GM19468 (cell line): ENCODE measurements around the gene PDLIM5.
"Not testable (repeated sequence)": the region's sequence is repeated elsewhere in the genome, so short reads cannot be mapped to it uniquely, and the experiment has no call there.

Experiments
- ATAC-seq: cut with Tn5 transposase; IDR thresholded peaks from one replicate; pipeline ENCODE4 v1.9.1; 2021; ENCODE audit warnings: mild to moderate bottlenecking, moderate library complexity, moderate number of reproducible peaks; ENCODE audit not compliant: unreplicated experiment; ENCODE audit errors: extremely low read depth

The PDLIM5 gene

DNA sequence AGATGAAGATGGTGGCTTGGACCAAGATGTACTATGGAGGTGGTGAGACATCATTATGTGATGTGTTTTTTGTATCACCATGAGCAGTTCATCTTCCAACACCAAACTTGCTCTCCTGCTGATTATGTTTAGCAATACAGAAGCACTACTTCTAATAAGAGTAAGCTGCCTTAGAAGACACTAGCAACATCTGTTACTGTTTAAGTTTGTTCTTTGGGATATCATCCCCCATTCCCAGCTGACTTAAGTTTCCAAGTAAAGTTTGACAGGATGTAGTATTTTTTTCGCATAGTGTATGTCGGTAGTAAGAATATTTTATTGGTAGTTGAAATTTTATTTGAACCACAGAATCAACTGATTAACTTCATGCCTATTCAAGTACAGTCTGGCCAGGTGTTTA is 182.5 kb downstream of the PDLIM5 start:
- no peak for ATAC-seq

GRCh38 chr4:94635177-94635576 is 183.4 kb downstream of the PDLIM5 start:
- ATAC-seq, result no peak

- no peak for ATAC-seq
Measured at GRCh38 chr4:94636004-94636403, 184.3 kb downstream of the PDLIM5 start.

DNA sequence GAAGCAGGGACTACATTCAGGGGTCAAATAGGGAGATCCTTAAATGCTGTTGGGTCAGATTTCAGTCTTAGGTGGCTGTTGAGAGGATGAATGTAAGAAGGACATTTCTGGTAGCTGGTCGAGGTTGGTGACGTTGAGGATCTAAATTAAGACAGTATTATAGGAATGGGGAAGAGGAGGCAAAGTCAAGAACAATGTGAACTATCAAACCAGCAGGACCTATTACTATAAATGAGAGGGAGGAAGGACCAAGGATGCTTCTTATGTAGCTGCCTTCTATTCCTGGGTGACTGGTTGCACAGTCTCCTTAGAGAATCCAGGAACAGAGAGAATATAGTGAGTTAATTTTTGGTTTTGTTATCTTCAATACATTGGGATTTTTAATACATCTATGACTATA is 187.6 kb downstream of the PDLIM5 start:
- ATAC-seq, result no peak

DNA sequence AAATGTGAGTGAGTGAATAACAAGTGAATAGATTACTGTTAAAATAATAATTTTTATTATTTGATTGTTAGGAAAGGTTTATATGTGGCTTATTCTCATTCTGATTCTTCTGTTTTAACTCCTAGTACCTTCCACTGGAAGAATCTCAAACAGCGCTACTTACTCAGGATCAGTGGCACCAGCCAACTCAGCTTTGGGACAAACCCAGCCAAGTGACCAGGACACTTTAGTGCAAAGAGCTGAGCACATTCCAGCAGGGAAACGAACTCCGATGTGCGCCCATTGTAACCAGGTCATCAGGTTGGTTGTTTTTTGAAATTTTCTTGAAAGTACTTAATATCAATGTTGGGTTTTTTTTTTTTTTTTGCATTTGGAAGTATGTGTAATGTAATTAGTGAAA is 188.4 kb downstream of the PDLIM5 start:
- no peak for ATAC-seq

- ATAC-seq, result no peak
Measured at GRCh38 chr4:94641702-94642560, 190.2 kb downstream of the PDLIM5 start.

GRCh38 chr4:94642561-94642866 is 190.8 kb downstream of the PDLIM5 start:
- no peak for ATAC-seq

DNA sequence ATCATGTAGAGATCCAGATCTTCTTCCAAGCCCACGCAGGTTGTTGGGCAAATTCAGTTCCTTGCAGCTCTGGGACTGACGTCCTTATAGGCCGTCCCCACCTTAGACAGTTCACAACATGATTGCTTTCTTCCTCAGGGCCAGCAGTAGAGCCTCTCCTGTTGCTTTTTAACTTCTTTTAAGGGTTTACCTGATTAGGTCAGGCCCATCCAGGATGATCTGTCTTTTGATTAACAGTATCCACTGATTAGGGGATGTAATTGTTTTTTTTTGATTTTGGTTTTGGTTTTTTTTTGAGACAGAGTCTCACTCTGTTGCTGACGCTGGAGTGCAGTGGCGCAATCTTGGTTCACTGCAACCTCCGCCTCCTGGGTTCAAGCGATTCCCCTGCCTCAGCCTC is 197.0 kb downstream of the PDLIM5 start:
- ATAC-seq, result no peak

GRCh38 chr4:94649381-94650133 is 197.8 kb downstream of the PDLIM5 start:
- ATAC-seq, result no peak

DNA sequence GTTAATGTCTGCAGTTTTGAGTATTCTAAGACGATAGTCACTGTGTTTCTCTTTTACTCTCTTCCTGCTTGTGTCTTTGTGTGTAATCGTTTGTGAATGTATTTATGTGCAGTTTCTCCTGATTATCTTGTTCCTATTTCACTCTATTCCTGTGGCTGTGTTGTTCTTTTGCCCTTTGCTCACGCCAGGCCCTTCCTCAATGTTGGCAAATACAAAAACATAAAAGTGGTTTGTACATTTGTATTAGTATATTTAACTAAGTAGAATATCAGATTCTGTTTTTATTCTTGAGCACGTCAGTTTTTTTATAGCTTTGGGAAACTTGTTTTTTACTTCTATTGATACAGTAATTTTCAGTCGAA is 198.4 kb downstream of the PDLIM5 start:
- no peak for ATAC-seq

DNA sequence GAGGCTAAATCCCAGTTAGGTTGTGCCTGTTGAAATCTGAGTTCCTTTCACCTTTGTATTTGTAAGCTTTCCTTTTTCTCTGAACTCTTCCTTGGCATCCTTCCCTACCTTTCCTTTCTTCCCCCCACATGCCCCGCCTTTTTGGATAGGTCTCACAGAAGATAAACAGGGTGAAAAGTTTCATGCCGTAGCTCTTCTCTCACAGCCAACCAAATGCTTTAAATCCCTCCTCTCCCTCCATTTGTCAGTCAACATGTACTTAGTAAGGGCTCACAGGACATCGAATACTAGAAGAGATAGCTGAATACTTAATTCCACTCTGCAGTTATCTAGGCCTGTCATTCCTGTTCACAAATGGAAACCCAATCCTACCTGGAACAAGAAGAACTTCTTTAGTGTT is 198.9 kb downstream of the PDLIM5 start:
- ATAC-seq, result no peak

DNA sequence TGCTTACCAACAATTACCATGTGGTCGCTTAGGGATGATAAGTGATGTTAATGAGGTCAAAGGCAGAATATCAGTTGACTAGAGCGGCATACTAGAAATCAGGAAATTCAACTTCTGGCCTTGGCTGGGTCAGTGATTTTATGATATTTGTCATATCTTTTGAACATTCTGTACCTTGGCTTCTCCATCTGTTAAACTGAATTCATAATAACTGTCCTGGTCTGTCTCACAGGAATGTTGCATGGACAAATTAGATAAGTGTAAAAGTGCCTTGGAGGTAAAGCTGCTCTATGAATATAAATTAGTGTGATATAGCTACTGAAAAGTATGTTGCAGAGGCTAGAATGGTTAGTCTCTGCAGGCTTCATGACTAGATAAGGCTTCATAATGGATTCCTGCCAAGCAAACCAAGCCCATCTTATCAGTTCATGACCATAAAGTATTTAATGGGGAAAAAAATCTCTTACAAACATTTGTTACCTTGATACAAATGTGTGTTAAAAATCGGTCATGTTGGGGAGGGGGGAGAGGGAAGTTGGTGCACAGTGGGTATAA is 201.4 kb downstream of the PDLIM5 start:
- ATAC-seq, result no peak

DNA sequence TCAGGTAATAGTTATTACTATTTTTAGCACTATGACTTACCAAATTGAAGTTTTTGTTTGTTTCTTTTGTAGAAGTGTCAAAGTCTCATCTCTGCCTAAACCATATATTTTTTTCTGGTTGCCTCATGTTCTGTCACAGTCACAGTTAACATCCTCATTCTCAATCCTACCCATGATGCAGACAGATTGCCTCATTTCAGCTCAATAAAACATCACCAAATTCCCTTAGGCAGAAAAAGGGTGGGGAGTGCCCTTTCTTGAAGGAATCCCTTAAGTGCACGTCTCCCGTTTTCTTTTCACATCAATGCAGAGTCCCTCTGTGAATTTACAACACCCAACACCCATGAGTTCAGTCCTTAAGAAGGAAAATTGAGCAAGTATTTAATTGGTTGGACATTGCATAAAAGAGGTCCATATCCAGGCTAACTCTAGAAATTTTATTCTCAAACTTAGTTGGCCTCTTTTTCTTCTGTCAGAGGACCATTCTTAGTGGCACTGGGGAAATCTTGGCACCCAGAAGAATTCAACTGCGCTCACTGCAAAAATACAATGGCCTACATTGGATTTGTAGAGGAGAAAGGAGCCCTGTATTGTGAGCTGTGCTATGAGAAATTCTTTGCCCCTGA is 202.4 kb downstream of the PDLIM5 start:
- no peak for ATAC-seq

DNA sequence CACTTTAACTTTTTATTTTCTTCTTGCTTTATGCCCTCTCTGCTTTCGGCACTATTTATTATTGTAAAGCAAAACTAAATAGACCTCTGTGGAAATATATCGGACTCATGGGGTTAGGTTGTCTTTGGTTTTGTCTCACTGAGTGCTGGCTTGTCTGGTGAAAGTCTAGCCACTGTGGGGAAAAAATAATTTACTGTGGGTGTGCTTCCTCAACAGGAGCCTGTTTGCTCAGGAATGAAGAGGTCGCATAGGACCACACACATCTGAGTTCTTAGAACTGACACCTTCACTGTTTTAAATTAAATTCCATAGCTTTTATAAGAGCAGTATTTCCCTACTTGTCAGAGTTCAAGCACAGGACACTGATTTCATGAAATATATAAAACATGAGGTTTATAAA is 203.0 kb downstream of the PDLIM5 start:
- ATAC-seq, result no peak

- ATAC-seq, result no peak
Measured at GRCh38 chr4:94660614-94661013, 208.9 kb downstream of the PDLIM5 start.

DNA sequence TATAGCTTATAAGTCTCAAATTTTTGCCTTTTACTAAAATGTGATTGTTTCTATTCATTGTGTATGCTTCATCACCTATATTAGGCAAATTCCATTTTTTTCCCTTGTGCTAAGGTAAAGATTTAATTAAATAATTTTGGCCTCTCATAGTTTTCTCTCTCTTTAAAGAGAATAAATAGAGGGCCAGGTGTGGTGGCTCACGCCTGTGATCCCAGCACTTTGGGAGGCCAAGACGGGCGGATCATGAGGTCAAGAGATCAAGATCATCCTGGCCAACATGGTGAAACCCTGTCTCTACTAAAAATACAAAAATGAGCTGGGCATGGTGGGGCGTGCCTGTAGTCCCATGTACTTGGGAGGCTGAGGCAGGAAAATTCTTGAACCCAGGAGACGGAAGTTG is 213.3 kb downstream of the PDLIM5 start:
- ATAC-seq, result not testable (repeated sequence)

DNA sequence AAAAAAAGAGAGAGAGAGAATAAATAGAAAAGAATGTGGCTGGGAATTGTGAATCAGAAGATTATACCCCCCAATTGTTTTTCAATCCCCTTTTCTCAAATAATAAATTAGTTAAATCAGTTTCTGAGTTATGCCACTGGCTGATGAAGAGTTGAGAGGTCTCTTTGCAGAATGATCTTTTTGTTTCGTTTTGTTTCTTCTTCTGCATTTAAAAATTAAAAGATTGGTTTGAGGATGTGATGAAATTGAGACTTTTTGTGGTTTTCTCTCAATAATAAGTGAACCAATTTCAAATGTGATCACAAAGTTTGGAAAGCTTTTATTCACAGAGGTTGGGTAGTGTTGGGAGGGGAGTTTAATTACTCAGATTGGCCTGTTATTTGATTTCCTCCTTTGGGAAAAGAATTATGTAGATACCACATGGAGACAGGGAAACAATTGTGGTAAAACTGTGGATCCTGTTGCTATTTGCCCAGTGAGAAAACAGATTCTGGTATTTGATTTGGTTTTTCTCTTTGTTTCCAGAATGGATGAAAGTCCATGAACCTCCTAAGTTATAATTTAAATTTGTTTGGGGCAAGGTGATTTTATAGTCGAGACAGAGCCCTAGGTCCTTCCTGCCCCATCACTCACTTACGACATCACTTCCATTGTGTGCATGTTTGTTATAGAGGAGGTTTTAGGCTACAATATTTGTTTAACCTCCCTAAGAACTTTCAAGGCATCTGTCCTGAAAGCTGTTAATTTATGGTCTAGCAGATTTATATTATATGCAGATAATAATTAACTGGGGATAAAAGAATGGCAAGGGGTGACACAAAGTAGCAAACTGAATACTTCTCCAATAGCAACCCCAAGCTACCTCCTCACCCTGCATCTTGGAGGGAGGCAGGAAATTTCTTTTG is 214.0 kb downstream of the PDLIM5 start:
- no peak for ATAC-seq

DNA sequence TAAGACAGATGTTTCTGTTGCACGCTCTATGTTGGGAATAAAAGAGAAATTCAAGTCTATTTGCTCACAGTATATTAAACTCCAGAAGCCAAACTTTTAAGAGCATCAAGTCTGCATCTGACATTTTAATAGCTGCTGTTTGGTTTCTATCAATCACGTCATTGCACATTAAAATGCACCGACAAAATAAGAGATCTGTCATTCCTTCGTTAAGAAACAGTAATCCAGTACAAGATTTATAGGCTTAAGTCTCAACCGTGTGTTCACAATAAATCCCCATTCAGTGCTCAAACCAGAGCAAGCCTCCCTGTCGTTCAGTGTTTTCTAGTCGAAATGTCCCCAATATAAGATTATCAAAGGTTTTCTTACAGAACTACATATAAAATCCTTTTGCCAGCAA is 217.0 kb downstream of the PDLIM5 start:
- ATAC-seq, result no peak

DNA sequence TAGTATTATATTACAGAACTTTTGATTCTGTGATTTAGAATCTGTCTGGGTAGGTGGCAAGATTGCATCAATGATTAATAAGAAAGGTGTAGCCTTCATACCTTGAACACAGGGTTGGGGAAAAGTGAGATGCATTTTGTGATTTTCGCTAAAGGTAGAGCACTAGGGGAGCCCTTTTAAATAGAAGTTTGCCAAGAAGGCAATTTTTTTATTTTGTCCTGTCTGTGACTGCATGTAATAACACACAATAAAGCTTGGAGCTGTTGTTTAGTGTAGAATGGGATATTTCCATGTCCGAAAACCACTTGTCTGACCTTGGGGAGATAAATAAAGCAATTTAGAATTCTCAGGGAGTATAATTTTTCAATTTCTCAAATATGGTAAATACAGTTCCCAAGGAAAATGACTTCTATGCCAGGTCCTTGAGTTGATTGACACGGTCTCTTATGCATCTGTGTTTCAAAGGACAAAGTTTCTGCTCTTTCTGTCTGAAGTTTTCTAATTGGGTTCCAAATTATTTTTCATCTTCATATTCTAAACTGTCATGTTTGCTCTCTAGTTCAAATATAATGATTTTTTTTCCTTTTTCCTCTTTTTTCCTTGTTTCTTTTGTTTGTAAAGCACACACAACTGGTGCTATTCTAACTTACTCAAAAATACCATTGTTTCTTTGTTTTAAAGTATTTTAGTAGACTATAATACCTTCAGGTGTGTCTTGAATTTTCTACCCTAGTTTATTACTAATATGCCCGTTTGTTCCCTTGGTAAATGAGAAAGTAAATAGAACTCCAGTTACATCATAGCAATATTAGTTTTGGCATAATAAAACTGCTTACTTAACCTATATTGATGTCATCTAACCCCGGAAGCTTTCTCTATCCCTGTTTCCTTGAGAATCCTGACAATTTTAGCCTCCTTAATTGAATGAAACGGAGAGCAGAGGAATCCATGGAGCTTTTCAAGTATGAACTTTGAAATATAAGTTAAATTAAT is 218.2 kb downstream of the PDLIM5 start:
- no peak for ATAC-seq
